ENCODE results near the gene PNMA8B.
"Not testable (repeated sequence)": the region's sequence is repeated elsewhere in the genome, so short reads cannot be mapped to it uniquely, and the experiment has no call there.

Gene PNMA8B

GRCh38 chr19:46495786-46496099 is at the start of gene PNMA8B:
Gene PNMA8B, minus strand, starts transcription at chr19:46495867. Its CDS starts 402 bp downstream, at chr19:46495465.
- no peak for DNase-seq

GRCh38 chr19:46544651-46545050 is 49.0 kb upstream of the PNMA8B start:
- DNase-seq = no peak

- DNase-seq = peak; percentile 82 to 84
These were observed 47.0 kb upstream of the PNMA8B start for GRCh38 chr19:46542428-46543230.

- DNase-seq = no peak
These were observed 41.8 kb upstream of the PNMA8B start for GRCh38 chr19:46537136-46538097.

GRCh38 chr19:46536391-46536790 is 40.7 kb upstream of the PNMA8B start:
- DNase-seq = no peak

GRCh38 chr19:46533621-46534081 is 38.0 kb upstream of the PNMA8B start:
- DNase-seq = no peak

- DNase-seq = no peak
These were observed 37.5 kb upstream of the PNMA8B start for GRCh38 chr19:46533078-46533620.

GRCh38 chr19:46530636-46531035 is 35.0 kb upstream of the PNMA8B start:
- no peak for DNase-seq

GRCh38 chr19:46529622-46530451 is 34.2 kb upstream of the PNMA8B start:
- peak; percentile 33 to 64 for DNase-seq

GRCh38 chr19:46528601-46529590 is 33.2 kb upstream of the PNMA8B start:
- DNase-seq = no peak

- not testable (repeated sequence) for DNase-seq
These were observed 31.1 kb upstream of the PNMA8B start for GRCh38 chr19:46526801-46527200.

- DNase-seq = no peak
These were observed 28.6 kb upstream of the PNMA8B start for GRCh38 chr19:46524308-46524707.

GRCh38 chr19:46522988-46523387 is 27.3 kb upstream of the PNMA8B start:
- not testable (repeated sequence) for DNase-seq

GRCh38 chr19:46521241-46521868 is 25.7 kb upstream of the PNMA8B start:
- no peak for DNase-seq

GRCh38 chr19:46520616-46521015 is 24.9 kb upstream of the PNMA8B start:
- no peak for DNase-seq

- DNase-seq = no peak
These were observed 21.8 kb upstream of the PNMA8B start for GRCh38 chr19:46517471-46517870.

- DNase-seq = peak in 1 of 2 experiments; percentile 18
These were observed 20.2 kb upstream of the PNMA8B start for GRCh38 chr19:46515879-46516350.

GRCh38 chr19:46515290-46515609 is 19.6 kb upstream of the PNMA8B start:
- no peak for DNase-seq

- DNase-seq = no peak
These were observed 19.1 kb upstream of the PNMA8B start for GRCh38 chr19:46514589-46515289.
